ENCODE measurements around the gene ZBTB25. TPM values are rescaled to one million over a fixed set of nuclear protein-coding genes. Genes with fewer than 3 reads are reported as not detected.

ZBTB25 gene
- total and polyA plus RNA-seq, 10 of the 15 experiments (the other 5 are each of a cell fraction or from before 2014, with no cell fraction given), result 4.1 to 33.9 (median 9.7) TPM

DNA sequence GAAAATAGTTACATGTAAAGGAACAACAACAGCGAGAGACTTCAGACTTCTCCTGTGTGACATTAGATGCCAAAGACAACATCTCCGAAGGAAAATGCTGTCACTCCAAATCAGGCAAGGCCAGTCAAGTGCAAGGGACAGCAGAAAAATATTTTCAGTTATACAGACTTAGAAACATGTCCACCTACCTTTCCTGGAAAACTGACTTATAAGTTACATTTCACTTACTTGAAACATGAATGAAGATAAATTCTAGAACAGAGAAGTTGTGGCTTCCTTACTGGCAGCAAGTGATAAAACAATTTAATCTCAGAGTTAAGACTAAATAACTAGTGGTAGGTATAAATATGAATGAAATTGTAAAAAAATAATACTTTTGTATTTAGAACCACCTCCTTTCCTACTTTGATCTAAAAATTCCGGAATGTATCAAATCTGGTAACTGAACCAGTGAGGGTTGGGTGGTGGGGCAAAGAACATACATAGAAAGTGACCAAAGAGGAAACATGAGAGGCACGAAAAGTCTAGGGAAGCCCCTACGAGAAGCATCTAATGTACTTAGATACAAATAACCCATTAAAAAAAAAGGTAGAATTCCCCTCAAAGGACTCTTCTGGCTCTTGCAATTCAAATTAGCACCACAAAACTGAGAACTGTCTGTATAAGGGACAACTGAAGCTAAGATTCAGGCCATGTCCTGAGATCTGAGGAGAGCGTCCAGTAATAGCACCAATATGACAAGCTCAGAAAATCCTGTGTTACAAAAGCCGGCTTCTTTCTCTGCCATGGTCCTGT lies 94.3 kb downstream of the ZBTB25 start (continued):
- TF ChIP-seq, protein P1, sequence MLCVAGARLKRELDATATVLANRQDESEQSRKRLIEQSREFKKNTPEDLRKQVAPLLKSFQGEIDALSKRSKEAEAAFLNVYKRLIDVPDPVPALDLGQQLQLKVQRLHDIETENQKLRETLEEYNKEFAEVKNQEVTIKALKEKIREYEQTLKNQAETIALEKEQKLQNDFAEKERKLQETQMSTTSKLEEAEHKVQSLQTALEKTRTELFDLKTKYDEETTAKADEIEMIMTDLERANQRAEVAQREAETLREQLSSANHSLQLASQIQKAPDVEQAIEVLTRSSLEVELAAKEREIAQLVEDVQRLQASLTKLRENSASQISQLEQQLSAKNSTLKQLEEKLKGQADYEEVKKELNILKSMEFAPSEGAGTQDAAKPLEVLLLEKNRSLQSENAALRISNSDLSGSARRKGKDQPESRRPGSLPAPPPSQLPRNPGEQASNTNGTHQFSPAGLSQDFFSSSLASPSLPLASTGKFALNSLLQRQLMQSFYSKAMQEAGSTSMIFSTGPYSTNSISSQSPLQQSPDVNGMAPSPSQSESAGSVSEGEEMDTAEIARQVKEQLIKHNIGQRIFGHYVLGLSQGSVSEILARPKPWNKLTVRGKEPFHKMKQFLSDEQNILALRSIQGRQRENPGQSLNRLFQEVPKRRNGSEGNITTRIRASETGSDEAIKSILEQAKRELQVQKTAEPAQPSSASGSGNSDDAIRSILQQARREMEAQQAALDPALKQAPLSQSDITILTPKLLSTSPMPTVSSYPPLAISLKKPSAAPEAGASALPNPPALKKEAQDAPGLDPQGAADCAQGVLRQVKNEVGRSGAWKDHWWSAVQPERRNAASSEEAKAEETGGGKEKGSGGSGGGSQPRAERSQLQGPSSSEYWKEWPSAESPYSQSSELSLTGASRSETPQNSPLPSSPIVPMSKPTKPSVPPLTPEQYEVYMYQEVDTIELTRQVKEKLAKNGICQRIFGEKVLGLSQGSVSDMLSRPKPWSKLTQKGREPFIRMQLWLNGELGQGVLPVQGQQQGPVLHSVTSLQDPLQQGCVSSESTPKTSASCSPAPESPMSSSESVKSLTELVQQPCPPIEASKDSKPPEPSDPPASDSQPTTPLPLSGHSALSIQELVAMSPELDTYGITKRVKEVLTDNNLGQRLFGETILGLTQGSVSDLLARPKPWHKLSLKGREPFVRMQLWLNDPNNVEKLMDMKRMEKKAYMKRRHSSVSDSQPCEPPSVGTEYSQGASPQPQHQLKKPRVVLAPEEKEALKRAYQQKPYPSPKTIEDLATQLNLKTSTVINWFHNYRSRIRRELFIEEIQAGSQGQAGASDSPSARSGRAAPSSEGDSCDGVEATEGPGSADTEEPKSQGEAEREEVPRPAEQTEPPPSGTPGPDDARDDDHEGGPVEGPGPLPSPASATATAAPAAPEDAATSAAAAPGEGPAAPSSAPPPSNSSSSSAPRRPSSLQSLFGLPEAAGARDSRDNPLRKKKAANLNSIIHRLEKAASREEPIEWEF (IDR thresholded peaks at IDR 0.05; ENCODE audit: insufficient replicate concordance, low read depth, low read length), result no peak
- no peak for TF ChIP-seq CBX3 (IDR thresholded peaks at IDR 0.05; ENCODE audit: borderline replicate concordance, low read depth)
- no peak for TF ChIP-seq BRCA1 (IDR thresholded peaks at IDR 0.05; ENCODE audit: low read depth, low read length)
- TF ChIP-seq, protein P2, sequence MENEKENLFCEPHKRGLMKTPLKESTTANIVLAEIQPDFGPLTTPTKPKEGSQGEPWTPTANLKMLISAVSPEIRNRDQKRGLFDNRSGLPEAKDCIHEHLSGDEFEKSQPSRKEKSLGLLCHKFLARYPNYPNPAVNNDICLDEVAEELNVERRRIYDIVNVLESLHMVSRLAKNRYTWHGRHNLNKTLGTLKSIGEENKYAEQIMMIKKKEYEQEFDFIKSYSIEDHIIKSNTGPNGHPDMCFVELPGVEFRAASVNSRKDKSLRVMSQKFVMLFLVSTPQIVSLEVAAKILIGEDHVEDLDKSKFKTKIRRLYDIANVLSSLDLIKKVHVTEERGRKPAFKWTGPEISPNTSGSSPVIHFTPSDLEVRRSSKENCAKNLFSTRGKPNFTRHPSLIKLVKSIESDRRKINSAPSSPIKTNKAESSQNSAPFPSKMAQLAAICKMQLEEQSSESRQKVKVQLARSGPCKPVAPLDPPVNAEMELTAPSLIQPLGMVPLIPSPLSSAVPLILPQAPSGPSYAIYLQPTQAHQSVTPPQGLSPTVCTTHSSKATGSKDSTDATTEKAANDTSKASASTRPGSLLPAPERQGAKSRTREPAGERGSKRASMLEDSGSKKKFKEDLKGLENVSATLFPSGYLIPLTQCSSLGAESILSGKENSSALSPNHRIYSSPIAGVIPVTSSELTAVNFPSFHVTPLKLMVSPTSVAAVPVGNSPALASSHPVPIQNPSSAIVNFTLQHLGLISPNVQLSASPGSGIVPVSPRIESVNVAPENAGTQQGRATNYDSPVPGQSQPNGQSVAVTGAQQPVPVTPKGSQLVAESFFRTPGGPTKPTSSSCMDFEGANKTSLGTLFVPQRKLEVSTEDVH (IDR thresholded peaks at IDR 0.05; ENCODE audit: low read depth, partially characterized antibody), result no peak

Measured in GM12878 (cell line).